GM19438 (cell line): Measurements from ENCODE around the gene WT1.

Experiments
- ATAC-seq: cut with Tn5 transposase; IDR thresholded peaks from one replicate; pipeline ENCODE4 v1.9.1; 2021; ENCODE audit warnings: low read depth; ENCODE audit not compliant: unreplicated experiment

The WT1 gene

DNA sequence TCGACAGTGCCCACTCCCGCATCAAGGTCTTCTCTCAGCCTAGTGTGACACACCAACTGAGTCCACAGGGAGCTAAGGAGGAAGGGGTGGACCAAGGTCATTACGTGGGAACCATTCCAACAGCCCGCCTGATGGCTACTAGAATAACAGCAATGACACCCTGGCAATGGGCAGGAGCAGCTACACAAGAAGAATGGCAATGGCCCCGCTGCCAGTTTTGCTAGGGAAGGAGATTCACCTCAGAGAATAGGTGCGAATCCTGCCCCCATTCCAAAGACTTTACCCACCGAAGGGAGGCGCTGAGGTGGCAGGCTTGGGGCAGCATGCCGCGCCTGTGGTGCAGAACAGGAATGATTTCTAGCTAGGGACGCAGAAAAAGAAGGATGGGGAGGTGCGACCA lies 9.1 kb downstream of the WT1 start:
- no peak for ATAC-seq

DNA sequence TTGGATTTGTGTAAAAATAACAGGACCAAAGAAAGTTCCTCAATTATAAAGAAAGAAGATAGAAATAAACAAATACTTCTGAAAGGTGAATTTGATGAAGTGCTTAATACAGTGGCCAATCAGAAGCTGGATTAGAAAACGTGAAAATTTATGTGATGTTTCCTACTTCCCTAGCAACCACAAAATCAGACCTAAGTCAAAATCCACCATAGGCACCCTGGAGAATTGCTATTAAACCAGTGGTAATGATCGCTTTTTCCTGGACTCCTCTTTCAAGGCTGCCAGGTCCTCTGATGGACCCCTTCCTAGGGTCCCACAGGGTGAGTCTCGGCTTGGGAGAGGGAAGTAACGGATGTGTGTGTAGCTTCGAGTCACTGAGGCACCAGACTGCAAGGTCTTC lies 9.6 kb downstream of the WT1 start:
- no peak for ATAC-seq

DNA sequence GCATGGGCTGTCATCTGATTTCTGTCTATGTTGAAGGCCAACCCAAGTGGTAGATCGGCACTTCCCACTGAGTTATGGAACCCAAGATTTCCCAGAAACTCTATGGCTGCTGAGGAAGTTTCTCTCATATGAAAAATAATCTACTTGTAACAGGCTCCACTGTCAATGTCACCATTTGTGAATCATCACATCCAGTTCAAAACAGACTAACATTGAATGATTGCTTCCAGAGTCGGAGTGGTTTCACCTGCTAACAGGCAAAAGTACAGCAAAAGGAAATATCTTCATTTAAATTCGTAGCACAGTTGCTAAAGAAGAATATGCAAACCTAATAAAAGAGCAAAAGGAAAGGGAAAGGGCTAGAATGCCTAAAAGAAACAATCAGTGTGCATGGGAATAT lies 12.8 kb downstream of the WT1 start:
- ATAC-seq = no peak

DNA sequence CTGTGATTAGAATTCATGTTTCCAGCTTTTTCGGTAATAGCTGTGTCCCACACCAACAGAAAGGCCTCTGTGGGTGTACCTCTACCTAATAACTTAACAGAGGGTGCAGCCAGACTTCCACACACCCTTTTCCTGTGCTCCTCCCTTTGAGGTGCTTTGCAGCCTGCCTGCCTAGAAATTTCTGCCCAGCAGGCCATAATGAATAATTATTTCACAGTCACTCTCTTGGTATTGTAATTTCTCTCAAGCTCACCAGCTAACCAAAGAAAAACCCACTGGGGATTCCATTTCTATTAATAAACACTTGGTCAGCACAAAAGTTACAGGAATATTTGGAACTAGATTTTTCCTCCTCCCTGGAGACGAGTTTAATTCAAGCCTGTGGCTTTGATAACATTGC lies 13.3 kb downstream of the WT1 start:
- no peak for ATAC-seq

DNA sequence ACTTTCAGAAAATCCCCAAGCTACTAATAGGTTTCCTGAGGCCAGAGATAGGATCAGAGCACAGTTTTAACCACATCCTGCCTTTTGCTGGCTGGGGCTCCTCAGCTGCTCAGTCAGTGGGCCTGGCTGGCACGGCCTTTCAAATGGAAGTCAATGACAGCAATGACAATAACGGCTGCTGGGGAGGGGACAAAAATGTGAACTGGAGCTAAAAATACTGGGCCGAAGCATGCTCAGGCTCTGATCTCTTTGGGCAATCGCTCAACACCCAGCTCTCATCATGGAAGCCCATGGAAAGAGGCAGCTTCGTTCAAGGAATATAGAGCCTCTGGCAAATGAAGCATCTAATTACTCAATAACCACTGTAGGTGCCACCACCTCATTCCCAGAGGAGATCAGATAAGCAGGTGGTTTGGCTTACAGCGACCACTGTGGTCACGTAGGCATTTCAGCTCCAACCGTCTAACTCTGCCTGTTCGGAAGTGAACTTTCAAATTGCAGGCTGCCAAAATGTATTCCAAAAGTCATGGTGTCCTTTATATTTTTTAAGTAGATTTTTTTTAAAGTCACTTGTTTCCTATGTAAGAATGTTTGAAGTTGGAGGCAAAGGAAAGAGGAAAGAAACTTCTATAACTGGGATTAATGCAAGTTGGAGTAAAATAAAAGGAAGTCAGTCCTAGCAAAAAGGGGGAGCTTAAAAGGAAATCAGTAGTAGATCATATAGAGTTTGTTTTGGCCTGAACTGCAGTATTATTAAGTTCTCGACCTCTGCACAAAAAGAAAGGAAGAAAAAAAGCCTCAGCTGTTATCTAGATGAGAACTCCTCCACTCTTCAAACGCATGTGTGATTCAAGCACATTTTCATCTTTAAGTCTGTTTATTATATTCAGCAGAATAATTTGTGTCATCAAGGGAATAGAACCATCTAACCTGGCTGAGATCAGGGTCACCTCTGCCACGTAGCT lies 14.1 kb downstream of the WT1 start:
- ATAC-seq = peak; percentile 89

DNA sequence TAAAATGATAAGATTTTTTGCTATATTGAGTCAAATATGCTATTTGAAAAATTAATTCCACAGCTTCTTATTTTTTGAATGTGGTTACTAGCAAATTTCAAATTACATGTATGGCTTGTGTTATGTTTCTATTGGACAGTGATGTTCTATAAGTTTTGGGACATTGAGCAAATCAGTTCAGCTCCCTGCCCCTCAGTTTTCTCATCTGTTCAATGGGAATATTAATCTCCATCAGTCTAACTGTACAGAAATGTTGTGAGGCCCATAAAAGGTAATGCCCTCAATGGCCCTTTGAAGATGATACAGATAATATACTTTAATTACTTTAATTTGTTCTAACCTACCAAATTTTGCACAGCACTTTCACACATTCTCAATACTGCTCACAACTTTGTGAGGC lies 15.2 kb downstream of the WT1 start:
- no peak for ATAC-seq

DNA sequence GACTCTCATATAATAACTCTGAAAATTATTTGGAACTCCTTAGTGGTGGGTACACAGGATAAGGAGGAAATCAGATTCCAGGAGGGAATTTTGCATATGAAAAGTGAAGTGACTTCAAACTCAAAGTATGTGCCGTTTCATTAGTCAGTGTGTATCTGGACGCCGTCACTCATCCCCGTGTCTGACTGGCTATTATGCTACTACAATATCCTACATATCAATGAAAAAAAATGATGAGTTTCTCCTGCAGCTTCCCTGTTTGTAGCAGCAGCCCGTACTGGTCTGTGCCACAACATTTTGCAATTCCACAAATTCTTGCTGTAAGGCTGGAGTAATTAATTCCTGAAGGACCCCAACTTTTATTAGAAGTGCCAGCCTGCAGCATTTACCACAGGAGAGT lies 16.5 kb downstream of the WT1 start:
- ATAC-seq = no peak

DNA sequence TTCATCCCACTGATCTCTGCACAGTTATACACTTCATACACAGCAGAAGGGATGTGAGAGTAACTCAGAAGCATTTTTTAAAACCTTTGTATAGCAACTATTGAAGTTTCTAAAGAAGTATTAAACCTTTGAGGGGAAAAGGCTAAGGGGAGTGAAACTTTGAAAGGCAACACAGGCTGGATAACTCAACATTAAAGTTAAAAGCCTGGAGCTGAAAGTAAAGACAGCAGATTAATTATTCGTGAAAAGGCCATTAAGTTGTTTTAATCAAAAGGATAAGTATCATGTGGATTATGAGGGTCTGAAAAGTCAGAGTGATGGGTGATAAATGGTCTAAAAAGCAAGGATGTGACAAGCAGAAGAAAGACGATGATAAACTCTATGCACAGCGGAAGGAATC lies 17.5 kb downstream of the WT1 start:
- ATAC-seq = no peak

DNA sequence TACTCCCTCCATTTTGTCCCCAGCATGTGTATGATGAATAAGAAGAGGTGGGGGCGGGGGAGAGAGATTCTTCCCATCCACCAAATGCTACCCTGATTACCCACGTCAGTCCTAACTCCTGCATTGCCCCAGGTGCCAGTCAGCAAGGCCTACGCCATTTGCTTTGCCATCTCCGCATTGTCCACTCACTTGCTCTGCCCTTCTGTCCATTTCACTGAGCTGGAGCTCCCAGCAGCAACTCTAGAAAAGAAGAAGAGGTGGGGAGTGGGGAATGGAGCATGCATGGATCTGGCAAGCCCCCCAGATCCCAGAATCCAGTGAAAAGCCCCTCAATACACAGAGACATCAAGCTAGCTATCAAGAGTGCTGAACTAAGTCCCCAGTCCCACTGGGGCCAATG lies 19.0 kb downstream of the WT1 start:
- no peak for ATAC-seq

DNA sequence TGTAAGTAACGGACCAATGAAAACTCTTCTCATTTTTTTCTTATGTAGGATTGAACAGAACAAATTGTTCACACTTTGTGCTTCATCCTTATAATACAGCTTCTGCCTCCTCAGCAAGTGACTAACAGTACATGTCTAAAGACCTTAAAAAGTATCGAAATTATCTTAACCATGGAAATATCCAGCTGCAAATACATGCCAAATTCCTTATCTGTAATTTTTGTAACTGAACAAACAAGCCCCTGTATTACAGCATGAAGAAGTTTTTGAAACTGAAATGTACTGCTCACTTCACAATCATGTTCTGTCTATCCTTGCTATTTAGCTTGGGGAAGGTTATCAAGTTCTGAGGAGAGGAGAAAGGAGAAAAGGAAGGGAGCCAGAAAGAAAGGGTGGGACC lies 20.4 kb downstream of the WT1 start:
- ATAC-seq = no peak

DNA sequence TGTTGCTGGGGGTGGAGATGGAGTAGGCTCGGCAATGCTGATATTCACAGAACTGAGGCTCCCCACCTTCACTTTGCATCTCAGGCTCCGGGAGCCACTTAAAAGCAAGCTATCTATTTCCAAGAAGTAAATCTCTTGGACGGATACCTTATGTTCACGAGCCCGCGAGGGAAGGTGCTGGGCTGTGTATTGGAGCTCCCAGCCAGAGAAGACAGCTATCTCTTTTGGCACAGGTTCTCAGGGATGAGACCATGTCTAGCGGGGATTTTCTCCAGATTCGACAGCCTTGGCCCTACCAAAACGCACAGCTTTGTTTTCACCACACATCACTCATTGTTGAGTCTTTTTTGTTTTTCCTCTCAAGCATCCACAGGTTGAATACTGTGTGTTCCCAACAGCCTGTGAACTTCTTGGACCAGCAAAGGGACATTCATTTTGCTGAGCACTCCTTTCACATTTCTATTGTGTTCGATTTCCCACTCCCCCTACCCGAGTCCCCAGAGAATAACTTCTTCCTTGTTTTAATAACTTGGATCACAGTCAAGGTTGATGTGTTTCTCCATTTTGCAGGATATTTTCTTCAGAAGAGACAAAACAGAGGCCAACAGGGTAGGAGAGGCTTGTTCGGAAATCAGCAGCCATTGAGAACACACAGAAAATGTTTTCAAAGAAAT lies 23.3 kb downstream of the WT1 start:
- ATAC-seq = no peak

DNA sequence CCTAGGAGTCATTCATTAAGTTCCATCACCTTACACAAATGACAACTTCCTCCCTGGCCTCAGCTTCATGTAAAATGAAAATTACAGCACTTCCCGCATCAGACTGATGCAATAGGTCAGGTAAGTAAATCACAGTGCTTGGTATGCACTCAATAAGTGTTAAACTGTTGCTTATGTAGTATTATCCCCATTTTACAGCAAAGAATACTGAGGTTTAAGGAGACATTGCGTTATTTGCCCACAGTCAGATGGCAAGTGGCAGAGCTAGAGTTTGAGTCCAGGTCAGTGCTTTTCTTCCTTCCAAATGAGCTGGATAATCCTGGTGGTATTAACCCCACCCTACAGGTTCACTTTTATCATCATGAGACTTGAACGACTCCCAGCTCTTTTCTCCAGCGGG lies 29.7 kb downstream of the WT1 start:
- ATAC-seq = no peak

DNA sequence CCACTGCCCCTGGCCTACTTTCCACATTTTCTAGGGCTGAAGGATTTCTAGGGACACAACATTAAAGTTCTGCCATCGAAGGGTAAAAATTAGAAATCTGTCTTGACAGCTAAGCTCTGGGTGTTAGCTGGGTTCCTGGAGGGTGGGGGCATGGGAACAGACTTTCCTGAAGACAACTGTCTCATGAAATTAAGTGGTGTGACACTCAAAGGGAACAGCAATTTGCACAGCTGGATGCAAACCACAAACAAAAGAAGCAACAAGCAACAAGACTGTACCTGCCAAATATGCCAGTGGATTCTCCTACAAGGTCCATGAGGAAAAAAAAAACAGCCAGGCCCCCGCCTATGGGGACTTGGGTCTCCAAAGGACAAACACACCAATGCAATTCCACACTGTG lies 32.5 kb downstream of the WT1 start:
- ATAC-seq = no peak

DNA sequence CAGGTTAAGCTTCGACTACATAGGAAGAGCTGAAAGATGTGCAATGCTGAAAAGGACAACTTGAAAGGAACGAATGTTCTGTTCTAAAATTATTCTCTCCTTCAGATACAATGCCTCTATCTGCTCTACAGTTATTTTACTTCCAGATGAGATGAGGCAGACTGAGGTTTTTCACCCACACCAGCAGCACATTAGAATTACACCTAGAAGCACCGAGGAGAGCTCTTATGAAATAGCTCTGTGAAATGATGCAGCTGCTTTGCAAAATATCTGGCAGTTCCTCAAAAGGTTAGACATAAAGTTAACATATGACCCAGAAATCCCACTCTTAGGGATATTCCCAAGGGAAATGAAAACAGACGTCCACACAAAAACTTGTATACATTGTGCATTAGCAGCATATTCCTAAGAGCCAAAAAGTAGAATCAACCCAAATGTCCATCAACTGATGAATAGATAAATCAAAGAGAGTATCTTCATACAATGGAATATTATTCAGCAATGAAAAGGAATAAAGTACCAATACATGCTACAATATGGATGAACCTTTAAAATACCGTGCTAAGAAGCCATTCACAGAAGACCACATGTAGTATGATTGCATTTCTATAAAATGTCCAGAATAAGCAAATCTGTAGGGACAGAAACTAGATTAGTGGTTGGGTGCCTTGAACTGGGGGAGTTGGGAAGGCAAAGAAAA lies 34.5 kb downstream of the WT1 start:
- ATAC-seq = no peak

DNA sequence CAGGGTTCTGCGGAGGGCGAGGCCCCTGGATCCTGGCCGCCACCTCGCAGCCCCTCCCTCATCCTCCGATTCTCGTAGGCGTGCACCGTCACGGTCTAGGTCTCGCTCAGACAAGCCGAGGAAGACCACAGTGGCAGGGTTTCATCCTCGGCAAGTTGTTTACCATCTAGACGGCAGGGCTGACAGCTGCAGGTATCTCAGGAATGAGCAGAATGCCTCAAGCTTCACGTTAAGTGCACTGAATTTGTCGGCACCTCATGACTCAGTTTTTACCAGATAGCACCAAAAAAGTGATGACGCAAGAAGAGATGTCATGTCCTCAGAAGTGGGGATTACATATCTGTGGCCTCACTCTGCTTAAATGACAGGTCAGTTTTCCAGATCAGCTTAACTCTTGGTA lies 35.1 kb downstream of the WT1 start:
- no peak for ATAC-seq

DNA sequence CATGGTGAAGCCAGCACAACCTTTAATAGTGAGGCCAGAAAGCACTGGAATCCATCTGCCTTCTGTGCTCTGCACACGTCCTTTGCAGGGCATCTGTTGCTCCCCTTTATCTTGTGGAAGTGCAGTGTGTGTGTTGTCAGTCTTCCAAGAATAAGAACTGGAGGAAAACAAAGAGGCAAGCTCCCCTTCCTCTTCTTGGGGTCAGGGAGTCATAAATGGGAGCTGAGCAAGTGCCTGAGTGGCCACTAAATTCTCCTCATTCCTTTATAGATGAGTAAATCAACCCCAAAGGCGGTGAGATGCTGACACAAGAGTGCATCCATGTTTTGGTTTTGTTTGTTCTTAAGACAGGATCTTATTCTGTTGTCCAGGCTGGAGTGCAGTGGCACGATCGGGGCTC lies 38.3 kb downstream of the WT1 start:
- no peak for ATAC-seq

DNA sequence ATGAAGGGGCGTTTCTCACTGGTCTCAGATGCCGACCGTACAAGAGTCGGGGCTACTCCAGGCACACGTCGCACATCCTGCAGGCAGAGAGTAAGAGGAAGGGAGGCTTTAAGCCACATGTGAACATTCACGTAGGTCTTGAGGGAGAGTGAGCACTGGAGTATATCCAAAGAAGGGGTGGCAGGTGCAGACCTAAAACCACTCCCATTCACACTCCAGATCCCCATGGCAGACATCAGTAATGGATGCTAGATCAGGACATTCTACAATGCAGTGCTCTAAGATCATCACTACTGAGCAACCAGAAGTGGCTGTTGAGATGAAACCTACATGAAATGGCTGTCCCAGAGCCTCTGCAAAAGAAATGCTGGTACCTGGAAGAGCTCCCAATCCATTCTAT lies 39.0 kb downstream of the WT1 start:
- ATAC-seq = peak; percentile 82

DNA sequence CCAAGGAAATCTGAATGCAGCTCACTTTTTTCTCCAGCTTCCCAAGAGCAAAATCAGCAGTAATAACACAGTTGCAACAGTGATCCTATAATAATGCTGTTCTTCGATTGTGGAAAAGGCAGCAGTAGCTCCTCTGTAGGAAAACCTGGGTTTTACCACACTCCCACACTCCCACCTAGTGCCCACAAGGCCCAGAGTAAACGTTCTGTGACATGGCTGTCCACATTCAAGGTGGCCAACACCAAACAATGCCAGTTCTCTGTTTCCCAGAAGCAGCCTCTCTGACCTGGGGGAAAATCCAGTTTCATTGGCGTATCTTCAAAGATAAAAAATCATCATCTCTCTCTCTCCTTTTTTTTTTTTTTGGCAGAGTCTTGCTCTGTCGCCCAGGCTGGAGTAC lies 40.2 kb downstream of the WT1 start:
- ATAC-seq = no peak

DNA sequence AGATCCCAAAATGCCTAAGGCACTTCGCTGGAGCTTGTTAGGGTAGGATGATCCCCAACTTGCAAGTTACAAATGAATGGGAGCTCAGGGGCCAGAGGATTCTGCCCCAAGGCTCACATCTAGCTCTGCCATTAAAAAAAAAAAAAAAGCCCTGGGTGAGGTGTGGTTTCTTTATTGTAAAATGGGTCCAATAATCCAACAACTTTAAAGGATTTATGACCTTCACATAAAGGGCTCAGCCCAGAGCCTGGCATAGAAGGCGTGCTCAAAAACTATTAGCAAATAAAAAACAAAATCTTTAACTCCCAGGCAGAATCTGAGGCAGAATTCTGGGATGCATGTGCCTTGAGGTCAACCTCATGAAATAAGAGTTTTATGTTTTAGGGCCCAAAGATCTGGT lies 42.5 kb downstream of the WT1 start:
- no peak for ATAC-seq

DNA sequence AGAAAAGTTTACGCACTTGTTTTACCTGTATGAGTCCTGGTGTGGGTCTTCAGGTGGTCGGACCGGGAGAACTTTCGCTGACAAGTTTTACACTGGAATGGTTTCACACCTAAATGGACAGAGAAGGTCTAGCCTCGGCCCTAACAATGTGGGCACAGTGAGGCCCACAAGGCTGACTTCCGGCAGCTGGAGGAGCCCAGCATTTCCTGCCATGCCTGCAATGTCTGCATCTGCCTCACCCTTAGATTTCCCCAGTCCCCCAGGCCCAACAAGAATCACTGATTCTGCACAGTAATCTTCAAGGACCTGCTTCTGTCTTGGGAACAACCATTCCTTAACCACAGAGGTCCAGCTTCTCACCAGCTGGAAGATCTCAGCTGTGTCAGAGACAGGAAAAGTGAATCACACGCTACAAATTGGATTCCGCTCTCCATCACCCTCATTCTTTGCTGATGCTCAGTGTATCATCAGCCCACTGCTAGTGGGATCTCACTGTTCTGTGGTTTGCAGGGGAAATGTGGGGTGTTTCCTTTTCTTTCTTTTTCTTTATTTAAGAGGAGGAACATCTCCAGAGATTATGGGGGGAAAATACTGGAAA lies 43.3 kb downstream of the WT1 start:
- no peak for ATAC-seq

DNA sequence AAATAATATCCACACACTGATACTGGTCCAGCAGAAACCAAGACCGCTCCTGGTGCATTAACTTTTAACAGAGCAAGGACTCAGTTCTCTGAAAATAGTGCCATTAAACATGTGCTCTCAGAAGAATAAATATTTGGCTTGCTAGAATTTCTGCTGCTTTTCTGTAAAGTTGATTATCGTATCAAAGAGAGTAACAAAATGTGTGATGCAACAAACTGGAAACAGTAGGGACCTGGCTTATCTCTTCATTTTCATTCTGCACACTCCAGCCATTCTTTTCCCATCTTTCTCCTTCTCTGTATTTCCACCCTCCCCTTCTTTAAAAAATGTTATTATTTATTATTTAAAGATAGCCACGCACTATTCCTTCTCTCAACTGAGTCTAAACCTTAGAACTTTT lies 43.9 kb downstream of the WT1 start:
- no peak for ATAC-seq
